HEK293T (cell line): Measurements from ENCODE around the gene TNIP2.

ENCODE experiments used
- CTCF ChIA-PET: fragments of 350-600 bp; formaldehyde crosslinking; extraction: SDS; loops from one replicate; lab custom pipeline; 2021; ENCODE audit warnings: antibody characterized with exemption, inconsistent platforms; lab: Yijun Ruan, JAX
- POLR2A ChIA-PET: fragments of 350-600 bp; formaldehyde crosslinking; extraction: SDS; loops from one replicate; lab custom pipeline; 2020; ENCODE audit warnings: antibody characterized with exemption, inconsistent platforms; lab: Yijun Ruan, JAX
- DNase-seq: peaks from one replicate; pipeline ENCODE4 v3.0.0; 2012; ENCODE audit warnings: mixed read lengths; ENCODE audit errors: extremely low spot score
- ARNT ChIP-seq: fragments of 450-650 bp; IDR thresholded peaks from 2 replicates; pipeline ENCODE4 v1.6.1; 2017; ENCODE audit warnings: mild to moderate bottlenecking
- BHLHE40 ChIP-seq: fragments of 450-650 bp; IDR thresholded peaks from 2 replicates; pipeline ENCODE4 v1.6.1; 2016; ENCODE audit warnings: mild to moderate bottlenecking, moderate library complexity, borderline replicate concordance
- CTBP1 ChIP-seq: fragments of 450-650 bp; IDR thresholded peaks from 2 replicates; pipeline ENCODE4 v1.6.1; 2016; ENCODE audit warnings: borderline replicate concordance
- ELF4 ChIP-seq: fragments of 450-650 bp; IDR thresholded peaks from 2 replicates; pipeline ENCODE4 v1.6.1; 2017; ENCODE audit warnings: antibody characterized with exemption
- FOXA1 ChIP-seq: fragments of 450-650 bp; IDR thresholded peaks from 2 replicates; pipeline ENCODE4 v1.6.1; 2016; ENCODE audit warnings: mild to moderate bottlenecking
- FOXK2 ChIP-seq: fragments of 450-650 bp; IDR thresholded peaks from 2 replicates; pipeline ENCODE4 v1.6.1; 2016; ENCODE audit warnings: mild to moderate bottlenecking
- FOXM1 ChIP-seq: fragments of 450-650 bp; IDR thresholded peaks from 2 replicates; pipeline ENCODE4 v1.6.1; 2017; ENCODE audit warnings: mild to moderate bottlenecking, borderline replicate concordance
- HDGF ChIP-seq: fragments of 450-650 bp; IDR thresholded peaks from 2 replicates; pipeline ENCODE4 v1.6.1; 2017; ENCODE audit warnings: antibody characterized with exemption, borderline replicate concordance
- L3MBTL2 ChIP-seq: fragments of 450-650 bp; conservative IDR thresholded peaks from 2 replicates; pipeline ENCODE4 v1.6.1; 2016; ENCODE audit warnings: mild to moderate bottlenecking
- LEF1 ChIP-seq: fragments of 450-650 bp; IDR thresholded peaks from 2 replicates; pipeline ENCODE4 v1.6.1; 2017; ENCODE audit warnings: mild to moderate bottlenecking, borderline replicate concordance
- NFRKB ChIP-seq: fragments of 450-650 bp; IDR thresholded peaks from 2 replicates; pipeline ENCODE4 v1.6.1; 2016; ENCODE audit warnings: mild to moderate bottlenecking, moderate library complexity
- SP1 ChIP-seq: fragments of 450-650 bp; IDR thresholded peaks from 2 replicates; pipeline ENCODE4 v1.6.1; 2017
- SUZ12 ChIP-seq: fragments of 450-650 bp; IDR thresholded peaks from 2 replicates; pipeline ENCODE4 v1.6.1; 2016; ENCODE audit warnings: mild to moderate bottlenecking
- TARDBP ChIP-seq: fragments of 450-650 bp; IDR thresholded peaks from 2 replicates; pipeline ENCODE4 v1.6.1; 2016
- ZNF384 ChIP-seq: fragments of 450-650 bp; IDR thresholded peaks from 2 replicates; pipeline ENCODE4 v1.6.1; 2016
- TF ChIP-seq, protein P1 (sequence below): fragments of 450-650 bp; IDR thresholded peaks from 2 replicates; pipeline ENCODE4 v1.6.1; 2016

TNIP2 gene

DNA sequence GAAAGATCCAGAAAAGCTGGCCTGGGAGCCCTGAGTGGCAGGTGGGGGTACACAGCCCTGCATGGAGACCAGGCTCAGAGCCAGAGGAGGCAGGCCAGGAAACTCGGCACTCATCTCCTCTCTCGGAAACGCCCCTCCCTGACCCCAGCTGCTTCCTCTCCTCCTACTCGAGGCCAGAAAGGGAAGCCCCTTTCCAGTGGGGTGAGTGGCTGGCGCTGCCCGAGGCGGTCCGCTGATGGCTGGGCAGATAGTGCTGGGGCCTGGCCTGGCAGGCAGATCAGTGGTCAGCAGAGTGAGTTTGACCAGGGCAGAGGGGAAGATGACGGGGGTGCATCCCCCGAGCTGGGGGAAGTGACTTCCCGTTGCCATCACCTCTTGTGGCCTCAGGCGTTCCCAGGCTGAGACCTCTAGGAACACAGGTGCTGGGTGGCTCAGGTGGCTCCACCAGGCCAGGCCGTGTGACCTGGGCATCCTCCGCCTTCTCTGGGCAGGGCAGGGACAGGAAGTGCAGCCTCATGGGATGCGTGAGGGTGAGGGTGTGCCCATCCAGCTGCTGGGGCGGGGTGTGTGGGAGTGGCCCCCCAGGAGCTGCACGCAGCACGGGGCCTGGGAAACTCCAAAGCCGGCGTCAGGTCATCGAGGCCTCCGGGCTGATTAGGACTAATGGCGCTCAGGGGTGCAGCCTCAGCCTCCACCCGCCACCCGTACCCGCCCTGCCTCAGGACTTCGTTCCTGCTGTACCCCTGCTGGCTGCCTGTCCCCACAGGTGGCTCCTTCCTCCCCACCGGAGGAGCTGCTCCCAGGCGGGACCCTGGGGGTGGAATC lies 42.5 kb upstream of the TNIP2 start:
- ChIA-PET CTCF (no interaction called here), POLR2A (no interaction called here)
- TF ChIP-seq FOXA1 (no peak), CTBP1 (no peak)
- no peak for DNase-seq

DNA sequence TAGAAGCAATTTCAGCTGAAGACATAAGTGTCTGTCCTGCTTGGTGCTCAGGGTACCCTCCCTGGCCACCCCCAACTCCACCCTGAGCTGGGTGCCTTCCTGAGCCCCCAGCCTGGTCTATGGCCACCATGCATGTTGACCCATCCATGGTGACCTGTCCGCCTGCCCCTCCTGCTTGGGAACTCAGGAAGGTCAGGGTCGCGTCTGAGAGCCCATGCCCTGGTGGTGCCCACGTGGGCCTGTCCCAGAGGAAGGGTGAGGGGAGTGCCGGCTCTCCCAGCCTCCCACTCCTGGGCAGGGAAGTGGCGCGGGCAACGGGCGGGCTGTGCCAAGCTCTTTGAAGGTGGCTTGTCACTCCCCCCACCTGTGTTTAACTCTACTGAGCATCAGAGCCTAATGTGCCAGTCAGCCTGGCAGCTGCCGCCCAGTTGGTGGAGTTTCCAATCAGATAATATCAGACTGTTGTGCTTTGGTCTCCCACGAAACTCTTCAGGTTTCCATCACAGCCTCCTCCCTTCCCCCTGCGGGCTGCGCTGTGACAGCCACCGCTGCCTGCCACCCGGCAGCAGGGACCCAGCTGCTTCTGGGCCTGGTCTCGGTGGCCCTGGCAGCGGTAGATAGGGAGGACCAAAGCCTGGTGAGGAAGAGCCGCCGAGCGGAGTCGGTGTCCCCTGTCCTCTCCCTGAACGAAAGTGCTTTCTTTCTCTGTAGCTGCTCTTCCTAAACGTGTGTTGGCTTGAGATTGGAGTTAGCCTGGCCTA lies 41.6 kb upstream of the TNIP2 start:
- TF ChIP-seq ARNT (no peak), ELF4 (no peak), FOXK2 (no peak), SUZ12 (no peak), NFRKB (no peak), BHLHE40 (no peak), TARDBP (no peak), CTBP1 (no peak), L3MBTL2 (no peak), SP1 (no peak), LEF1 (no peak), FOXA1 (no peak), ZNF384 (no peak), HDGF (no peak)
- TF ChIP-seq, protein P1, sequence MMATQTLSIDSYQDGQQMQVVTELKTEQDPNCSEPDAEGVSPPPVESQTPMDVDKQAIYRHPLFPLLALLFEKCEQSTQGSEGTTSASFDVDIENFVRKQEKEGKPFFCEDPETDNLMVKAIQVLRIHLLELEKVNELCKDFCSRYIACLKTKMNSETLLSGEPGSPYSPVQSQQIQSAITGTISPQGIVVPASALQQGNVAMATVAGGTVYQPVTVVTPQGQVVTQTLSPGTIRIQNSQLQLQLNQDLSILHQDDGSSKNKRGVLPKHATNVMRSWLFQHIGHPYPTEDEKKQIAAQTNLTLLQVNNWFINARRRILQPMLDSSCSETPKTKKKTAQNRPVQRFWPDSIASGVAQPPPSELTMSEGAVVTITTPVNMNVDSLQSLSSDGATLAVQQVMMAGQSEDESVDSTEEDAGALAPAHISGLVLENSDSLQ: no peak
- ChIA-PET POLR2A (interaction anchor here (1.3 kb wide), 1 partner anchor 14 kb away, joined by 5 read pairs; no protein-coding TSS in a partner anchor), CTCF (no interaction called here)
- no peak for DNase-seq

DNA sequence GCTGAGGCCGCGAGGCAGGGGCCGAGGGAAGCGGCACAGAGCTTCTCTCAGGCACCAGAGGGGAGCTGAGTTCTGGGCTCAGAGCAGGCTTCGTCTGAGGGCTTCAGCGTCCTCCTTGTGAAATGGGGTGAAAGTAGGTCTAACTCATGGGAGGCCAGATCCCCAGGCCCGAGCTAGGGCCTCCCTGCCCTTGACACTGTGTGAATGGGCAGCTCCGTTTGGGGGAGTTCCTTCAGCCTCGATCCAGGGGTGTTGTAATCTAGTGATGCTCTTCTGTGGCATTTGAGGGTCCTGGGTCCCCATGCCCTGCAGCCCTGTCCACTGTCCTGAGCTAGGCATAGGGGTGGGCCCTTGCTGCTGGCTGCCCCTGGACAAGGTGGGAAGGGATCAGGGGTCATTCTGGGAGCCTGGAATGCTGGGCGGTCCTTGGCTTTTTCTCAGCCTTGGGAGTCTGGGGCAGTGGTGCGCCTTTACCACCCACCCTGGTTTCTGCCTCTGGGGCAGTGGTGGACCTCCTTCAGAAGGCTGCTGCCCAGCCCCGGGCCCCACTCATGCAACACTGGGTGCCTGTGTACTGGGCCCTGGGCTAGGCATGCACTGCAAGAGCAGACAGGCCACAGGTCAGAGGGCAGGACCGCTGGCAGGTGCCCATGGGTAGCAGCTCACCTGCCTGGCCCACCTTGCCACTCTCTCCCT lies 40.9 kb upstream of the TNIP2 start:
- CTCF ChIA-PET: interaction anchor here (0.6 kb wide), 1 partner anchor 124 kb away, joined by 3 read pairs; no protein-coding TSS in a partner anchor
- POLR2A ChIA-PET: interaction anchor here (1.0 to 1.3 kb wide), 2 partner anchors 15 to 22 kb away, joined by 4 to 5 read pairs; no protein-coding TSS in a partner anchor
- no peak for DNase-seq
- TF ChIP-seq BHLHE40 (no peak), NFRKB (no peak), FOXA1 (no peak), CTBP1 (no peak), FOXK2 (no peak)

DNA sequence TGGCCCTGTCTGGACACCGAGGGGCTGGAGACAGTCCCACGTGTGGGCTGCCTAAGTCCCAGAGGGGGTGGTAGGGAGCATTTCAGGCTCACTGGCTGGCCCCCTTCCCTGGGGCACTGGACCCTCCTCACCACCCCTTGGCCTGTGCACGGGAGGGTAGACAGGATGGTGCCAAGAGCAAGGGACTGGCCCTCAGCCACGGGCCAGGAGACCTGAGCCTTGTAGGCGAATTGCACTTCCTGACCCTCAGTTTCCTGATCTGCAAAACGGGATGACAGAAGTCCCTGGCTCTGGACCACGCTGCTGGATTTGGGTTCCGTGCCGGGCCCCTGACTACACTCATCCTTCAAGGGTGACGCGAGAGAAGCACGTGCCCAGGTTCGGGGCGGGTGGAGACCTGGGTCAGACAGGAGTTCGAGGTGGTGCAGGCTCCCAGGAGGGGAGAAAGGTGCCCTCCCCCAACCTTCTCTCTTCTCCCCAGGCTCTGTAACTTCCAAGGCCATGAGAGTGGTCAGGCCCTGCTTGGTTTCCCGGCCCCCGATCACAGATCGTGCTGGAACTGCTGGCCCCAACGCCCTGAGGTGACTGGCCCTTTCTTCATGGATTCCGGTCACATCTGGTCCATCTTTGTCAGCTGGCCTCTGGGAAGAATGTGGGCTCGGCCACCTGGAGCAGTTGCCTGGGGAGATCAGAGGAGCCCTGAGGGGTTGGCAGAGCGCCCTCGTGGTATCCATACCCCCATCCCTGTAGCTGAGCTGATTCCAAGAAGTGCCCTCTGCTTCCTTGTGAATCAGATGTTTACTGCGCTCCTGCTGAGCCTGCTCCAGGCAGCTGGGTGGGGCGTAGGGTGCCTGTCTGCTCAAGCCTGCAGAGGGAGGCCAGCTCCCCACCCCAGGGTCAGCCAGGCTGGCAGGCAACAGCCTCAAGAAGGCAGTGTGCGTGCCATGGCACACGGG lies 40.0 kb upstream of the TNIP2 start:
- TF ChIP-seq FOXK2 (no peak), CTBP1 (no peak), FOXM1 (no peak), SP1 (no peak), L3MBTL2 (no peak), NFRKB (no peak), ARNT (no peak), ZNF384 (no peak), LEF1 (no peak), FOXA1 (no peak), TARDBP (no peak), SUZ12 (no peak), ELF4 (no peak), HDGF (no peak), BHLHE40 (no peak)
- TF ChIP-seq, protein P1: no peak
- no peak for DNase-seq
- POLR2A ChIA-PET: interaction anchor here (1.0 to 1.3 kb wide), 2 partner anchors 15 to 22 kb away, joined by 4 to 5 read pairs; no protein-coding TSS in a partner anchor
- CTCF ChIA-PET: interaction anchor here (0.6 kb wide), 1 partner anchor 123 kb away, joined by 3 read pairs; no protein-coding TSS in a partner anchor

DNA sequence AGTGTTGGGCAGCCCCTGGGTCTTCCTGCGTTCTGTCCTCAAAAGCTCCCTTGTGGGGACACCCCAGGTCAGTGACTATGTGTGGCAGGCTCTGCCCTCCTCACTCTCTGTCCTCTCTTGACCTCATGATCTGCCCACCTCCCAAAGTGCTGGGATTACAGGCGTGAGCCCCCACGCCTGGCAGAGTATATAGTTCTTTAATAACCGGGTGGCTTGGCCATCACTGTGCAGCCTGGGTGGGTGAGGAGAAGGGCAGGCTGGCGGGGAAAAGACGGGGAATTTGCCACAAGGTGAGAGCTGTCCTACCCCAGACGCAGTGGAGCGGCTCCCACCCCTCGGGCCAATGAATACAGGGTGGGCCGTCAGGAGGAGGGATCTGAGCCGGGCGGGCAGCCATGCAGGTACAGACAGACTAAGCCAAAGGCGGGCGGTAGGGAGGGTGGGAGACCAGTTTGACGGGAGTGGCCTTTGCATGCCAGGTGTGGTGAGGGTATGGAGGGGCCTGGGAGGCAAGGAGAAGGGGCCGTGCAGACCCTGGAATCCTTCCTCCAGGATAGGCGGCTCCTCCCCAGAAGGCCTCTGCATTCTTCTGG lies 39.3 kb upstream of the TNIP2 start:
- POLR2A ChIA-PET: interaction anchor here (1.0 kb wide), 1 partner anchor 17 kb away, joined by 3 read pairs; no protein-coding TSS in a partner anchor
- no peak for DNase-seq
- CTCF ChIA-PET: no interaction called here
- TF ChIP-seq L3MBTL2: no peak
- TF ChIP-seq HDGF: no peak
- no peak for TF ChIP-seq TARDBP
- no peak for TF ChIP-seq ARNT
- TF ChIP-seq, protein P1: no peak
- no peak for TF ChIP-seq SP1
- TF ChIP-seq BHLHE40: no peak
- TF ChIP-seq FOXA1: no peak
- no peak for TF ChIP-seq SUZ12
- TF ChIP-seq ELF4: no peak
